Amniotic epithelial cell (primary cell): ENCODE data around the gene DAPK1.

Experiments used
- DNase-seq: peaks from one replicate; pipeline ENCODE4 v3.0.0-alpha.2; 2010; ENCODE audit warnings: low read depth

DAPK1 gene

GRCh38 chr9:87685871-87686519 is 188.3 kb downstream of the DAPK1 start:
- peak; percentile 49 for DNase-seq

GRCh38 chr9:87686520-87687090 is 188.9 kb downstream of the DAPK1 start:
- DNase-seq = no peak

GRCh38 chr9:87687207-87687606 is 189.5 kb downstream of the DAPK1 start:
- no peak for DNase-seq

DNA sequence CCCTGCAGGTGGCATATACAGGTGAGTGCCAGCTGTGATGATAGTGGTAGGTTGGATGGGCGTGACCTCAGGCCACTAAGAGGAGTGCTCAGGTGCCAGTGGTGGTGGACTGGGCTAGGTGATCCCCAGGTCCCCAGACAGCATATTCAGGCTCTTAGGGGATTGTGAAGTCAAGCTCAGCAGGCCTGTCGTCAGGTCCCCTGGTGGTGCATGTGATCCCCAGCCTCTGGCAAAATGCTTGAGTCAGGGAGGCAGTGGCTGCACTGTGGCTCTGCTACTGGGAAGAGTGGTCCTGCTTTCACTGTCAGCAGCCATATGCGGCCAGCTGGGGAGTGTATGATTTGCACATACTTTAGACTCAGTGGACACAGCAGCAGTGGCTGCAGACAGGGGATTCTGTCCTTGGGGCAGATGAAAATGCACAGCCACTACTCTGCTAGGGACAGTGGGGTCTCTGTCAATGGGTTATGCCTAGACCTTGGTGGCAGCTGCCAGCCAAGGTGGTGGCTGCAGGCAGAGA is 196.6 kb downstream of the DAPK1 start:
- no peak for DNase-seq

- no peak for DNase-seq
Measured at GRCh38 chr9:87695523-87695922, 197.9 kb downstream of the DAPK1 start.

DNA sequence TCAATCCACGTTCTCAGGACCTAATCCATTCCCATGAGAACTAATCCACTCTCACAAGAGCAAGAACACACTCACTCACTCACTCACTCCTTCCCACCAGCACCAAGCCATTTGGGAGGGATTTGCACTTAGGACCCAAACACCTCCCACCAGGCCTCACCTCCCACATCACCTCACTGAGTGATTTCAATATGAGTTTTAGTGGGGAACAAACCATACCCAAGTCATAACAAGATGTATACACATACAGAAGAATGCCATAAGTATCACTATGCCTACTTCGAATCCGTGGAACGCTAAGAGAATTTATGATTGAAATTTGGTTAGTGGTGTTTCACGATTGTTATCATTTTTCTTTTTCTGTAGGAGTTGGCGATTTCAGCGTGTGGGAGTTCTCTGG is 199.0 kb downstream of the DAPK1 start:
- DNase-seq = no peak

- no peak for DNase-seq
Measured at GRCh38 chr9:87698069-87698809, 200.6 kb downstream of the DAPK1 start.

DNA sequence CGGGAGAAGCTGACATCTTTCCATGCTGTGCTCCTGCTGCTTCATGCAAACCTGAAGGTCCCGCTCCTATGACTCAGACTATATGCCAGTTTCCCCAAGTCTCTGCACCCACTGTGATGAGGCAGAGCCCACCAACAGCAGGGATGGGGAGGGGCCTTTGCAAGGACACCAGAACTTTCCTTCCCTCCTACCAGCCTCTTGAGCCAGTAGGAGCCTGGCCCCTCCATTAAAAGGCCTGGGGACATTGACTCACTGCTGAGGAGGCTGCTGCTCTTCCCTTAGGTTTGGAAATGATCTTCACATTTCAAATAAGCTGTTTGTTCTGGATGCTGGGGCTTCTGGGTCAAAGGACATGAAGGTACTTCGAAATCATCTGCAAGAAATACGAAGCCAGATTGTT is 202.2 kb downstream of the DAPK1 start:
- no peak for DNase-seq

- DNase-seq = no peak
Measured at GRCh38 chr9:87701491-87701890, 203.8 kb downstream of the DAPK1 start.

GRCh38 chr9:87701931-87702421 is 204.3 kb downstream of the DAPK1 start:
- peak; percentile 57 for DNase-seq

DNA sequence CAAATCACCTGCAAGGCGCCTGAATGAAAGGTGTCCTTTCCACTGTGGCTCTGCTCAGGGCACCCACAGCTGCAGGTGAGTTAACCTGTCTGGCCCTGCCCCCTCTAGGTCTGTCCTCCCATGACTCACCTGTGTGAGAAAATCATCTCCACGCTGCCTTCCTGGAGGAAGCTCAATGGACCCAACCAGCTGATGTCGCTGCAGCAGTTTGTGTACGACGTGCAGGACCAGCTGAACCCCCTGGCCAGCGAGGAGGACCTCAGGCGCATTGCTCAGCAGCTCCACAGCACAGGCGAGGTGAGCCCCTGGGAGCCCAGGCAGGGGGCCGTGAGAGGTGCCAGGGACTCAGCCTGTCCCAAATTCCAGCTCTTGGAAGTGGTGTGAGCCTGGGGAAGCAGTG is 205.3 kb downstream of the DAPK1 start:
- no peak for DNase-seq

GRCh38 chr9:87703636-87704276 is 206.1 kb downstream of the DAPK1 start:
- DNase-seq = peak; percentile 33

- no peak for DNase-seq
Measured at GRCh38 chr9:87704342-87704741, 206.7 kb downstream of the DAPK1 start.

DNA sequence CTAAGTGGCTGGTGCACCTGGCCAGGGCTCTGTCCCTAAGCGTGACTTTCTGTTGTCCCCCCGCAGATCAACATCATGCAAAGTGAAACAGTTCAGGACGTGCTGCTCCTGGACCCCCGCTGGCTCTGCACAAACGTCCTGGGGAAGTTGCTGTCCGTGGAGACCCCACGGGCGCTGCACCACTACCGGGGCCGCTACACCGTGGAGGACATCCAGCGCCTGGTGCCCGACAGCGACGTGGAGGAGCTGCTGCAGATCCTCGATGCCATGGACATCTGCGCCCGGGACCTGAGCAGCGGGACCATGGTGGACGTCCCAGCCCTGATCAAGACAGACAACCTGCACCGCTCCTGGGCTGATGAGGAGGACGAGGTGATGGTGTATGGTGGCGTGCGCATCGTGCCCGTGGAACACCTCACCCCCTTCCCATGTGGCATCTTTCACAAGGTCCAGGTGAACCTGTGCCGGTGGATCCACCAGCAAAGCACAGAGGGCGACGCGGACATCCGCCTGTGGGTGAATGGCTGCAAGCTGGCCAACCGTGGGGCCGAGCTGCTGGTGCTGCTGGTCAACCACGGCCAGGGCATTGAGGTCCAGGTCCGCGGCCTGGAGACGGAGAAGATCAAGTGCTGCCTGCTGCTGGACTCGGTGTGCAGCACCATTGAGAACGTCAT is 208.5 kb downstream of the DAPK1 start:
- DNase-seq = no peak

GRCh38 chr9:87707805-87708506 is 210.3 kb downstream of the DAPK1 start:
- DNase-seq = no peak

GRCh38 chr9:87708546-87708945 is 210.9 kb downstream of the DAPK1 start:
- no peak for DNase-seq

DNA sequence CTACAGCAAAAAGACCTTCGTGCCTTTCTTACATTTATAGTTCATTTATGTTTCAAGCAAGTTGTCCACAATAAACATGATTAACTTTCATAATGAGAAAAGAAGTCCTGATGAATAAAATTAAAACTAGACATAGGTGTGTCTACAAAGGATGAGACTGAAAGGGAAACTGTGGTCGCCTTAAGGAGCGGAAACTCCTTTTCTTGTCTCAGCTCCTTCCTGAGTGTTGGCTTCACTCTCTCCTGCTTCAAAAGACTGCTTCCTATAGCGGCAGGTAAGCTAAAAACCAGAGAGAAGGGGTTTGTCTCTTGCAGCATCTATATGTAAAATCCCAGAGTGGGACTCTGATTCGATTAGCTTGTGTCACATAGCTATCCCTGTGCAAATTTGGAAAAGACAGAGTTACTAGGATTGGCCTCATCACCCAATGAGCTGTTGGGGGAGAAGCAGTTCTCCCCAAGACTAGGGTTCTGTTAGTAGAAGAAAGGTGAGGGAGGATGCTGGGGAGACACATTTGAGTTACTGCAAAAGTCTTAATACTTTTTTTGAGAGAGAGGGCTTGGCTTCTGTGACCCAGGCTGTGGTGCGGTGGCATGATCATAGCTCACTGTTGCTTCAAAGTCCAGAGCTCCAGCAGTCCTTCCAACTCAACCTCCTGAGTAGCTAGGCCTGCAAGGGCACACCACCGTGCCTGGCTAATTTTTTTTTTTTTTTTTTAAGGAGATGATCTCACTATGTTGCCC is 211.5 kb downstream of the DAPK1 start:
- DNase-seq = no peak

- no peak for DNase-seq
Measured at GRCh38 chr9:87710443-87710842, 212.8 kb downstream of the DAPK1 start.

- DNase-seq = peak; percentile 75
Measured at GRCh38 chr9:87711857-87712800, 214.5 kb downstream of the DAPK1 start.
